ENCODE results near the gene BMP7.

The BMP7 gene

GRCh38 chr20:57192311-57192710, 74.1 kb downstream of the BMP7 start:
- no peak for TF ChIP-seq CTCF (IDR thresholded peaks at IDR 0.05)

DNA sequence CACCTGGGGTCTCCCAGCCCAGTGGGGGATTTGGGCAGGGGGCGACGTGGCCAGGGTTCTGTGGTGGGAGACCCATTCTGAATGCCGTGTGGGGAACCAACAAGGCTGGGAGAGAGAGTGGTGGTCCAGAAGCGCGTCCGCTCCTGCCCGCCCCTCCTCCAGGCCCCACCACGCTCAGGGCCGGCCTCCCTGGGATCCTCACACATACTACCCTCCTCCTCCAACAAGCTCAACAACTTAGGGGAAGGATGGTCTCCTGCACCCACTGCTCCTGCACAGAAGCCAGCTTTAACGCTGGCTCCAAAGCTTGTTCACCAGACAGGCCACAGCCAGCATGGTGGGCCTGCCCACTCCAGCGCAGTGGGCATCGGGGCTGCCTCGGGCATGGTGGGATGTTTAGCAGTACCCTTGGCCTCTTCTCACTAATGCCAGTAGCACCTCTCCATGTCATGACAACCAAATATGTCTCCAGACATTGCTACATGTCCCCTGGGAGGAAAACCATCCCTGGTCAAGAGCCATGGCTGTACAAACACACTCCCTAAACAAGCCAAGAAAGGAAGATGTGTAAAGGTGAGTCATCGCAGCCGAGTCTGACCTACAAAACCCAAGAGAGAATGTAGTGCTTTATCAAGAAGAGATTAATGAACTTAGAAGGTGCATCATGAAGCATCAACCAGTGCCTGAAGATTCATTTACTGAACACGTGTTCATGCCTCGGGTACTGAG, 75.7 kb downstream of the BMP7 start:
- no peak for TF ChIP-seq CTCF (IDR thresholded peaks at IDR 0.05)

DNA sequence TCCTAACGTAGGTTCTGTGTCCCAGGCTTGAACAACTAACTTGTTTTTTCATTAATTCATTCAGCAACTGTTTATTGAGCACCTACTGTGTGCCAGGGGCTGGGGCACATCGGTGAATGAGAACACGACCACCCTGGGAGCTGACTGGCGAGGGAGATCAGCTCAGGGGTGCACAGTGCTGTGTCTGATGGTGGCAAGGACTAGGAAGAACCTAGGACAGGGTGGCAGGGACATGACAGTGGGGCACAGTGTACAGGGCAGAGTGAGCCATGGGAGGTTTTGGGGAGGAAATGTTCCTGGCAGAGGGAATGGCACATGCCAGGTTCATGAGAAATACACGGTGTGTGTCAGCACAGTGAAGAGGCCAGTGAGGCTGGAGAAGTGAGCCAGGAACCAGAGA, 76.7 kb downstream of the BMP7 start:
- TF ChIP-seq CTCF (IDR thresholded peaks at IDR 0.05) = no peak

- no peak for TF ChIP-seq CTCF (IDR thresholded peaks at IDR 0.05)
These were observed 77.8 kb downstream of the BMP7 start for GRCh38 chr20:57188576-57189079.

GRCh38 chr20:57188056-57188455, 78.4 kb downstream of the BMP7 start:
- no peak for TF ChIP-seq CTCF (IDR thresholded peaks at IDR 0.05)

GRCh38 chr20:57187068-57187634, 79.3 kb downstream of the BMP7 start:
- TF ChIP-seq CTCF (IDR thresholded peaks at IDR 0.05) = no peak

DNA sequence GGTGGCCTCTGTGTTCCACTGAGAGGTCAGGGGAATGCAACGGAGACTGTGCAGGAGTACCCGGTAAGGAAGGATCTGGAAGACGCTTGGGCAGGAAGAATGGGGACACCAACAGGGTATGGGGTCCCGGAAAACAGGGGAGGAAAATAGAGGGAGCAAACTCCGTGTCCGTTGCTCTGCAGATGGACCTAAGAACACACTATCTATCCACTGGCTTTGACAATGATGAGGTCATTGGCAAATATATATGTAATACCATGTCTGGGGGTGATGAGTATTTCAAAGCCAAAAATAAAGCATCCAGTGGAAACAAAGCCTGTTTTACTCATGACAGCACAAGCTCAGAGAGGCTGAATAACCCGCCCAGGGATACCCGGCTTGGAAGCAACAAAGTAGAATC, 80.2 kb downstream of the BMP7 start:
- no peak for TF ChIP-seq CTCF (IDR thresholded peaks at IDR 0.05)

Measured in LNCAP (cell line).